ENCODE results near the gene RAB9A.
A peak's percentile ranks its signal among the peaks of the same experiment; 100 is the strongest.

The RAB9A gene

GRCh38 chrX:13748486-13748885, 59.6 kb downstream of the RAB9A start:
- DNase-seq (ENCODE audit: low spot score) = no peak

GRCh38 chrX:13750204-13750603, 61.3 kb downstream of the RAB9A start:
- DNase-seq (ENCODE audit: low spot score) = peak; percentile 15

GRCh38 chrX:13750812-13751211, 61.9 kb downstream of the RAB9A start:
- DNase-seq (ENCODE audit: low spot score) = no peak

- no peak for DNase-seq (ENCODE audit: low spot score)
Observed at GRCh38 chrX:13752141-13752540, 63.2 kb downstream of the RAB9A start.

GRCh38 chrX:13752646-13753045, 63.7 kb downstream of the RAB9A start:
- no peak for DNase-seq (ENCODE audit: low spot score)

- DNase-seq (ENCODE audit: low spot score) = no peak
Observed at GRCh38 chrX:13754765-13755164, 65.8 kb downstream of the RAB9A start.

GRCh38 chrX:13755254-13755653, 66.3 kb downstream of the RAB9A start:
- no peak for DNase-seq (ENCODE audit: low spot score)

GRCh38 chrX:13756381-13756780, 67.5 kb downstream of the RAB9A start:
- no peak for DNase-seq (ENCODE audit: low spot score)

GRCh38 chrX:13759152-13759718, 70.3 kb downstream of the RAB9A start:
- no peak for DNase-seq (ENCODE audit: low spot score)

All from LoVo (cell line).